Thymus (tissue), 11 donors: ENCODE data around the gene SHROOM2. TPM values are rescaled to one million over a fixed set of nuclear protein-coding genes. Genes with fewer than 3 reads are reported as not detected.

Experiments
- DNase-seq, 9 donors: peaks; one replicate each; pipeline ENCODE4 v3.0.0-alpha.2; 2013; ENCODE audit warnings: low spot score in 9 of 9, low read depth in 6 of 9, missing footprints in 1 of 9
- H3K27ac ChIP-seq, 2 donors: one replicate each; pipeline ENCODE4 v1.5.1; 2013; ENCODE audit warnings: control low read depth in 1 of 2, low read depth in 1 of 2, low read length in 1 of 2, mild to moderate bottlenecking in 1 of 2, moderate library complexity in 1 of 2
- H3K27me3 ChIP-seq, 2 donors: one replicate each; pipeline ENCODE4 v1.5.1; 2013; ENCODE audit warnings: low read length in 1 of 2; ENCODE audit not compliant: control insufficient read depth in 2 of 2, insufficient read depth in 1 of 2
- H3K36me3 ChIP-seq, 2 donors: one replicate each; pipeline ENCODE4 v1.5.1; 2013; ENCODE audit warnings: low read length in 1 of 2, mild to moderate bottlenecking in 1 of 2, moderate library complexity in 1 of 2; ENCODE audit not compliant: control insufficient read depth in 2 of 2, insufficient read depth in 2 of 2
- H3K4me1 ChIP-seq, 2 donors: one replicate each; pipeline ENCODE4 v1.5.1; 2013; ENCODE audit warnings: low read length in 2 of 2; ENCODE audit not compliant: control insufficient read depth in 2 of 2, insufficient read depth in 2 of 2
- H3K4me3 ChIP-seq, 2 donors: one replicate each; pipeline ENCODE4 v1.5.1; 2013; ENCODE audit warnings: low read length in 2 of 2, control low read depth in 1 of 2, mild to moderate bottlenecking in 1 of 2
- H3K9me3 ChIP-seq, 2 donors: one replicate each; pipeline ENCODE4 v1.5.1; 2013; ENCODE audit warnings: low read length in 1 of 2, mild to moderate bottlenecking in 1 of 2; ENCODE audit not compliant: control insufficient read depth in 2 of 2, insufficient read depth in 1 of 2
- WGBS: extraction: QIAGEN DNeasy Blood & Tissue Kit; methylation state at CpG from one replicate; pipeline ENCODE4 v1.1.7; 2013; 5-methylcytosine and 5-hydroxymethylcytosine counted together
- polyA plus RNA-seq: library from polyadenylated mRNA; stranded (reverse); fragments of 200-250 nt; gene quantifications from one replicate; pipeline ENCODE4 v1.2.3, GENCODE V29; 2013
- total RNA-seq: library from RNA; stranded (reverse); fragments of 120-200 nt; gene quantifications from one replicate; pipeline ENCODE4 v1.2.4, GENCODE V29; 2013
- donor health status: healthy.

SHROOM2 gene
- total and polyA plus RNA-seq, 2 donors, result 2.3 to 4.6 TPM

GRCh38 chrX:9977635-9978034, 191.4 kb downstream of the SHROOM2 start:
- no peak overlapping the region for H3K27ac ChIP-seq
- peaks cover 0 to 14% of the 10 kb centered on the region in 2 donors for H3K9me3 ChIP-seq
- H3K4me3 ChIP-seq, result no peak overlapping the region
- WGBS, result 97% methylated on average over 3 of the region's 3 CpGs
- H3K36me3 ChIP-seq, result no peaks in the 10 kb centered on the region
- no peaks in the 10 kb centered on the region for H3K27me3 ChIP-seq
- DNase-seq, result no peak
- H3K4me1 ChIP-seq, result peaks cover 0 to 3% of the 10 kb centered on the region in 2 donors

GRCh38 chrX:9980401-9980800, 194.2 kb downstream of the SHROOM2 start:
- H3K4me3 ChIP-seq, result no peak overlapping the region
- WGBS, result 94% methylated on average over 7 of the region's 7 CpGs
- peaks cover 0 to 8% of the 10 kb centered on the region in 2 donors for H3K9me3 ChIP-seq
- DNase-seq, result no peak
- peaks cover 0 to 3% of the 10 kb centered on the region in 2 donors for H3K4me1 ChIP-seq
- H3K36me3 ChIP-seq, result no peaks in the 10 kb centered on the region
- H3K27ac ChIP-seq, result no peak overlapping the region
- H3K27me3 ChIP-seq, result no peaks in the 10 kb centered on the region

- Histone ChIP-seq H3K27ac (peak overlapping the region in 1 of 2 donors; percentile 31), H3K36me3 (no peaks in the 10 kb centered on the region), H3K27me3 (no peaks in the 10 kb centered on the region), H3K4me3 (no peak overlapping the region), H3K4me1 (peaks cover 0 to 3% of the 10 kb centered on the region in 2 donors), H3K9me3 (peaks cover 0 to 6% of the 10 kb centered on the region in 2 donors)
- WGBS, result 93% methylated on average over 5 of the region's 5 CpGs
- DNase-seq, result no peak
Observed at GRCh38 chrX:9980927-9981326, 194.7 kb downstream of the SHROOM2 start.

- 94% methylated on average over 18 of the region's 18 CpGs for WGBS
- Histone ChIP-seq H3K4me3 (no peak overlapping the region), H3K4me1 (peaks cover 0 to 3% of the 10 kb centered on the region in 2 donors), H3K36me3 (no peaks in the 10 kb centered on the region), H3K9me3 (peaks cover 0 to 5% of the 10 kb centered on the region in 2 donors), H3K27me3 (no peaks in the 10 kb centered on the region), H3K27ac (no peak overlapping the region)
- no peak for DNase-seq
Observed at GRCh38 chrX:9983441-9983840, 197.2 kb downstream of the SHROOM2 start.

- DNase-seq, result no peak
- WGBS, result 97% methylated on average over 11 of the region's 11 CpGs
- H3K4me3 ChIP-seq, result no peak overlapping the region
- H3K4me1 ChIP-seq, result peaks cover 0 to 3% of the 10 kb centered on the region in 2 donors
- H3K9me3 ChIP-seq, result peaks cover 0 to 5% of the 10 kb centered on the region in 2 donors
- no peak overlapping the region for H3K27ac ChIP-seq
- no peaks in the 10 kb centered on the region for H3K36me3 ChIP-seq
- H3K27me3 ChIP-seq, result no peaks in the 10 kb centered on the region
Observed at GRCh38 chrX:9983846-9984245, 197.6 kb downstream of the SHROOM2 start.

GRCh38 chrX:9988762-9989161, 202.5 kb downstream of the SHROOM2 start:
- no peaks in the 10 kb centered on the region for H3K4me1 ChIP-seq
- no peak overlapping the region for H3K4me3 ChIP-seq
- no peaks in the 10 kb centered on the region for H3K36me3 ChIP-seq
- no peak for DNase-seq
- WGBS, result 21% methylated on average over 1 of the region's 1 CpG
- H3K9me3 ChIP-seq, result peaks cover 0 to 3% of the 10 kb centered on the region in 2 donors
- H3K27me3 ChIP-seq, result no peaks in the 10 kb centered on the region
- no peak overlapping the region for H3K27ac ChIP-seq

GRCh38 chrX:9992061-9992460, 205.8 kb downstream of the SHROOM2 start:
- no peak overlapping the region for H3K27ac ChIP-seq
- no peaks in the 10 kb centered on the region for H3K36me3 ChIP-seq
- no peaks in the 10 kb centered on the region for H3K27me3 ChIP-seq
- no peak overlapping the region for H3K4me3 ChIP-seq
- no peak for DNase-seq
- H3K4me1 ChIP-seq, result no peaks in the 10 kb centered on the region
- peaks cover 0 to 3% of the 10 kb centered on the region in 2 donors for H3K9me3 ChIP-seq
- 99% methylated on average over 28 of the region's 28 CpGs for WGBS

- no peak for DNase-seq
- Histone ChIP-seq H3K36me3 (no peaks in the 10 kb centered on the region), H3K4me1 (no peaks in the 10 kb centered on the region), H3K9me3 (peaks cover 0 to 3% of the 10 kb centered on the region in 2 donors), H3K4me3 (no peak overlapping the region), H3K27me3 (no peaks in the 10 kb centered on the region), H3K27ac (no peak overlapping the region)
- 99% methylated on average over 18 of the region's 18 CpGs for WGBS
Observed at GRCh38 chrX:9992724-9993123, 206.5 kb downstream of the SHROOM2 start.

- Histone ChIP-seq H3K4me1 (no peaks in the 10 kb centered on the region), H3K4me3 (no peak overlapping the region), H3K27me3 (no peaks in the 10 kb centered on the region), H3K27ac (no peak overlapping the region), H3K9me3 (peaks cover 0 to 3% of the 10 kb centered on the region in 2 donors), H3K36me3 (no peaks in the 10 kb centered on the region)
- WGBS, result 30% methylated on average over 18 of the region's 18 CpGs
- peak in 5 of 9 donors; percentile 33 to 68 (median 50) for DNase-seq
Observed at GRCh38 chrX:9995855-9996339, 209.7 kb downstream of the SHROOM2 start.
